ENCODE data around the gene RAB33B.

GRCh38 chr4:139470295-139470694 is 16.4 kb downstream of the RAB33B start:
- TF ChIP-seq CTCF (IDR thresholded peaks at IDR 0.05; ENCODE audit: low read length) (no peak), EZH2 (optimal IDR thresholded peaks at IDR 0.05; ENCODE audit: low read depth, low read length) (no peak), EZH2phosphoT487 (IDR thresholded peaks at IDR 0.05; ENCODE audit: low read length) (no peak)

Measured in MM.1S (cell line).